Pancreas (tissue), 10 donors: ENCODE results near the gene TGFB1I1. TPM values are rescaled to one million over a fixed set of nuclear protein-coding genes. Genes with fewer than 3 reads are reported as not detected.

Experiments used
- ATAC-seq, 4 donors: fragments of 200-7000 bp; cut with Tn5 transposase; one replicate each; pipeline versions ENCODE4 v1.8.0 to v1.9.1; 2020; ENCODE audit warnings: mild to moderate bottlenecking in 4 of 4, moderate library complexity in 4 of 4
- DNase-seq, 6 donors: peaks; one replicate each; pipeline ENCODE4 v3.0.0-alpha.2; 2020
- FAIRE-seq: peaks from 2 replicates; lab custom pipeline; 2012; peaks lifted over from hg19 to GRCh38; lab: Jason Lieb, UNC
- H3K27ac ChIP-seq, 4 donors: fragments of 200-600 bp; sonication (generic); 1 replicate in 3 of 4; 2 replicates in 1 of 4; pipeline versions ENCODE4 v1.5.0 to v1.8.0; 2020
- H3K27me3 ChIP-seq, 4 donors: fragments of 200-600 bp; one replicate each; pipeline ENCODE4 v1.8.0; 2021
- H3K36me3 ChIP-seq, 3 donors: fragments of 200-600 bp; sonication (generic) in 1 of 3; one replicate each; pipeline versions ENCODE4 v1.5.0 to v1.8.0; 2020 to 2021
- H3K4me1 ChIP-seq, 3 donors: fragments of 200-600 bp; one replicate each; pipeline ENCODE4 v1.8.0; 2021
- H3K4me3 ChIP-seq, 4 donors: fragments of 200-600 bp; sonication (generic) in 2 of 4; one replicate each; pipeline versions ENCODE4 v1.5.0 to v1.8.0; 2020 to 2021
- H3K9me3 ChIP-seq, 4 donors: fragments of 200-600 bp; one replicate each; pipeline ENCODE4 v1.8.0; 2021
- WGBS, 2 donors: extraction: QIAGEN DNeasy Blood & Tissue Kit; methylation state at CpG; one replicate each; pipeline ENCODE4 v1.1.7; 2013; 5-methylcytosine and 5-hydroxymethylcytosine counted together
- intact Hi-C, 3 donors: fragments of 100-400 bp; cut with DNase I; formaldehyde crosslinking; loops; one replicate each; pipeline versions ENCODE4 v1.11.1 to v1.14.2; 2022
- polyA plus RNA-seq, 2 donors: library from polyadenylated mRNA; stranded (reverse); fragments of 200-250 nt; gene quantifications; one replicate each; pipeline ENCODE4 v1.2.3, GENCODE V29; 2013
- total RNA-seq, 6 donors: library from RNA; stranded (reverse); fragmentation: NEBNext Ultra II Directional in 4 of 6; extraction: Animal tissue kit (Norgen Biotek cat#: 25700) in 4 of 6; gene quantifications; one replicate each; pipeline versions ENCODE4 v1.2.1 to v1.2.4, GENCODE V29; 2021 to 2023
- TF ChIP-seq, protein P1 (sequence below), 4 donors: fragments of 200-600 bp; sonication (generic) in 3 of 4; IDR thresholded peaks; one replicate each; pipeline versions ENCODE4 v1.5.0 to v1.8.0; 2021; ENCODE audit warnings: antibody characterized with exemption in 4 of 4
- donor health status: healthy with polysubstance abuse.
- donor health status: DM: no; HTN: no; CAD: no; lungs with moderate emphysema.
- donor health status: DM: no; HTN: no; CAD: no.
- donor health status: control.
- donor health status: control.
- donor health status: Bipolar disorder and iron deficiency.
- donor health status: DM: yes; HTN: yes; CAD: no.
- donor health status: DM: no; HTN: no; CAD: no.
- donor health status: DM: no; HTN: no; CAD: no.
- donor health status: DM: yes; HTN: yes; CAD: no.

TGFB1I1 gene
- total and polyA plus RNA-seq, 8 donors: 1.1 to 13.2 (median 6.7) TPM

DNA sequence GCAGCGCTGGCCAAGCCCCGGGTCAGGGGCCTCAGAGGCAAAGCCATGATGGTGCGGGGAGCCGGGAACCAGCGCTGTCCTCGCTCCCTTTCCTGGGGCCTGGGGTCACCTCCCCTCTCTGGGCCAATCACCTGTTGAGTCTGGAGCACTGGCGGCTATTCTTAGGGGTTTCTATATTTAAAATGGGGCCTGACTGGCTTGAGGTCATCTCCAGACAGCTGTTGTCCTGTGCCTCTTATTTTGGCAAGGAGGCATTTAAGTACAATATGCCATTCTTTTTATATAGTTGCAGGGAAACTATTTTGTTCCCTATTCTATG is 43.7 kb upstream of the TGFB1I1 start, which contains the start of gene COX6A2:
COX6A2 (minus strand) TSS at position 82 of the 319 bp plus-strand sequence; CDS start at position 47, 35 bp downstream.
- intact Hi-C loops: no loop called here
- TF ChIP-seq, protein P1, sequence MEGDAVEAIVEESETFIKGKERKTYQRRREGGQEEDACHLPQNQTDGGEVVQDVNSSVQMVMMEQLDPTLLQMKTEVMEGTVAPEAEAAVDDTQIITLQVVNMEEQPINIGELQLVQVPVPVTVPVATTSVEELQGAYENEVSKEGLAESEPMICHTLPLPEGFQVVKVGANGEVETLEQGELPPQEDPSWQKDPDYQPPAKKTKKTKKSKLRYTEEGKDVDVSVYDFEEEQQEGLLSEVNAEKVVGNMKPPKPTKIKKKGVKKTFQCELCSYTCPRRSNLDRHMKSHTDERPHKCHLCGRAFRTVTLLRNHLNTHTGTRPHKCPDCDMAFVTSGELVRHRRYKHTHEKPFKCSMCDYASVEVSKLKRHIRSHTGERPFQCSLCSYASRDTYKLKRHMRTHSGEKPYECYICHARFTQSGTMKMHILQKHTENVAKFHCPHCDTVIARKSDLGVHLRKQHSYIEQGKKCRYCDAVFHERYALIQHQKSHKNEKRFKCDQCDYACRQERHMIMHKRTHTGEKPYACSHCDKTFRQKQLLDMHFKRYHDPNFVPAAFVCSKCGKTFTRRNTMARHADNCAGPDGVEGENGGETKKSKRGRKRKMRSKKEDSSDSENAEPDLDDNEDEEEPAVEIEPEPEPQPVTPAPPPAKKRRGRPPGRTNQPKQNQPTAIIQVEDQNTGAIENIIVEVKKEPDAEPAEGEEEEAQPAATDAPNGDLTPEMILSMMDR (IDR thresholded peaks at IDR 0.05): no peak
- 40 to 56% methylated on average over 7 of the region's 7 CpGs for WGBS, 2 donors
- H3K4me1 ChIP-seq: no peaks in the 10 kb centered on the region
- H3K27me3 ChIP-seq: no peaks in the 10 kb centered on the region
- FAIRE-seq: no peak
- no peaks in the 10 kb centered on the region for H3K36me3 ChIP-seq
- no peaks in the 10 kb centered on the region for H3K9me3 ChIP-seq
- ATAC-seq: peak; percentile 17 to 49 (median 34)
- DNase-seq: no peak
- peak within 1 kb of the TSS in 2 of 4 donors; percentile 22 to 51 for H3K27ac ChIP-seq
- H3K4me3 ChIP-seq: peak within 1 kb of the TSS in 2 of 4 donors; percentile 39 to 47

DNA sequence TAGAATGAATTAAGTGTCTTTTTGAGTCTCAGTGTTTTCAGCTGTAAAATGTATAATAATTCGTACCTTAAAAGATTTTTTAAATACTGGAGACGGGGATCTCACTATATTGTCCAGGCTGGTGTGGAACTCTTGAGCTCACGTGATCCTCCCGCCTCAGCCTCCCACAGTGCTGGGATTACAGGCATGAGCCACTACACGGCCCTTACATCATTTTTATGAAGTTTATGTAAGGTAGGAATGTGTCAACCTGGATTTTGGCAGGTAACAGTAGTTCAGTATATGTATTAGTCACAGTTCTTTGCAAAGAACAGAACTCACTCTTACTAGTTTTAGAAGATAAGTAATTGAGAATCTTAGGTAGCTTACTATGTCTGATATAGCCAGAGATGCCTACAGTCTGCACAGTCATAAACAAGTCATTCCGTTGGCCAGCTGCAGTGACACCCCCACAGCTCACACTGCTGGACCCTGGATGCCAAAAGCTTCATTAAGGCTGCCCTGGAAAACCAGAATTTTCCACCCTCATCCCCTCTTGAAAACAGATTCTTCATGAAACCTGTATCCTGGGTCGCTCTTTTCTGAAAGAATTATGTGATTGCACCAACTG is 43.2 kb upstream of the TGFB1I1 start:
- Histone ChIP-seq H3K27ac (peak overlapping the region in 1 of 4 donors; percentile 22), H3K27me3 (no peaks in the 10 kb centered on the region), H3K36me3 (no peaks in the 10 kb centered on the region), H3K4me1 (no peaks in the 10 kb centered on the region), H3K9me3 (no peaks in the 10 kb centered on the region), H3K4me3 (peak overlapping the region in 2 of 4 donors; percentile 39 to 47)
- peak; percentile 23 to 45 (median 38) for ATAC-seq
- intact Hi-C loops: no loop called here
- FAIRE-seq: no peak
- DNase-seq: peak in 1 of 6 donors; percentile 1
- 76 to 81% methylated on average over 7 of the region's 7 CpGs for WGBS, 2 donors
- TF ChIP-seq, protein P1 (IDR thresholded peaks at IDR 0.05): no peak

DNA sequence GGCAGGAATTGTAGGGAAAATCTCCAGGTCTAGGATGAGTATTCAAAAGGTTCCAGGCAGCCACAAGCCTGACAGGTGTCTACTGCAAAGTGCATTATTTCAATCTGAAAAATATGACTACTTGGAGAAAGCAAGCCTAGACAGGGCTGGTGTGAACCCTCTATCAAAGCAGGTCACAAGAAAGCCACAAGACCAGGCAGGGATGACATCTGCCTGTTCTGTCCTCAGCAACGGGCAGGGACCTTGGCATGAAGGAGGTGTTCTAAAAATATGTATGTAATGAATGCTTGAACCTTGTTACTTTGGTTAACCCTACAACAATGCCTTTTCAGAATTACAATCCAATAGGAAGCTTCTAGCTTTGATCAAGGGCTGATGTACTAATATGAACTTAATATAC is 42.6 kb upstream of the TGFB1I1 start:
- intact Hi-C loops: no loop called here
- Histone ChIP-seq H3K4me3 (no peak overlapping the region), H3K4me1 (no peaks in the 10 kb centered on the region), H3K36me3 (no peaks in the 10 kb centered on the region), H3K9me3 (no peaks in the 10 kb centered on the region), H3K27me3 (no peaks in the 10 kb centered on the region), H3K27ac (no peak overlapping the region)
- DNase-seq (peak in 1 of 6 donors; percentile 2), ATAC-seq (no peak), FAIRE-seq (no peak)
- WGBS, 2 donors: 0 to 17% methylated on average over 1 of the region's 1 CpG
- TF ChIP-seq, protein P1 (IDR thresholded peaks at IDR 0.05): no peak

- 76 to 87% methylated on average over 3 of the region's 3 CpGs for WGBS, 2 donors
- TF ChIP-seq, protein P1 (IDR thresholded peaks at IDR 0.05): no peak
- no peak for FAIRE-seq
These were observed 42.2 kb upstream of the TGFB1I1 start for GRCh38 chr16:31429796-31430195.

DNA sequence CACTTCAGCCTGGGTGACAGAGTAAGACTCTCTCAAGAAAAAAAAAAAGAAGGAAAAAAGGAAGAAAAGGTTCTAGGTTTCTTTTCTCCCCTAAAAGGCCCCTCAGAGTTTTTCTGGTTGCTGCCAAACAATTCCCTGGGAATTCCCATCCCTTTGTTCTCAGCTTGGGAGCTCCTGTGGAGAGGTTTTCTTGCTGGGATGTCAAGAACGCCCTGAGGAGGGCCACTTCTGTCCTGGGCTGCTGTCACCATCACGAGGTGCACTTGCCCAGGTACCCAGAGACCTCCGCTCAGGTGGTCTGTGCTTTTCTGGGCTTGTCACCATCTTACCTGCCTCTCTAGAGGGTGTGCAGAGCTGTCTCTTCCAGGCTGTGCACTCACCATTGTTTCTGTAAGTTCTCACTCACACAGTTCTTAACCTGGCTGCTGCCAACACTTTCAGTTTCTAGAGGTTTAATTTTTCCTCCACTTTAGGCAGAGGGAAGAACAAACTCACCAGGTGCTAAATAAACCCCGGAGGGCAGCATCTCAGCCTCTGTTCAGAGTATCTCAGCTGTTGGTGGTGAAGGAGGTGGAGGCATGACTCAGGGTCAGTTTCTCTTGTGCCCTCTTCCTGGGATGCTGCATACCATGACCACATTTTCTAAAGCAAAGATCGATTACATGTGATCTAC is 41.4 kb upstream of the TGFB1I1 start:
- no peaks in the 10 kb centered on the region for H3K27me3 ChIP-seq
- FAIRE-seq (no peak), DNase-seq (peak in 1 of 6 donors; percentile 13), ATAC-seq (no peak)
- intact Hi-C loops: no loop called here
- no peak overlapping the region for H3K27ac ChIP-seq
- H3K9me3 ChIP-seq: no peaks in the 10 kb centered on the region
- H3K4me1 ChIP-seq: no peaks in the 10 kb centered on the region
- H3K36me3 ChIP-seq: no peaks in the 10 kb centered on the region
- WGBS, 2 donors: 52 to 53% methylated on average over 5 of the region's 5 CpGs
- TF ChIP-seq, protein P1 (IDR thresholded peaks at IDR 0.05): no peak
- H3K4me3 ChIP-seq: no peak overlapping the region

More at GRCh38 chr16:31429796-31430195, 42.2 kb upstream of the TGFB1I1 start:
- Histone ChIP-seq H3K36me3 (no peaks in the 10 kb centered on the region), H3K27me3 (no peaks in the 10 kb centered on the region), H3K4me3 (no peak overlapping the region), H3K9me3 (no peaks in the 10 kb centered on the region), H3K27ac (no peak overlapping the region), H3K4me1 (no peaks in the 10 kb centered on the region)
- ATAC-seq: no peak
- no peak for DNase-seq
- intact Hi-C loops: no loop called here
